Loucy (cell line): ENCODE measurements around the gene CCDC9B.

Experiments used
- H2AFZ ChIP-seq: fragments of 200-600 bp; sonication (generic); 2 replicates; pipeline ENCODE4 v1.6.0; 2016; ENCODE audit warnings: antibody characterized with exemption, mild to moderate bottlenecking, low read length, moderate library complexity
- H3F3A ChIP-seq: fragments of 200-600 bp; 2 replicates; pipeline ENCODE4 v1.6.0; 2016; ENCODE audit warnings: antibody characterized with exemption, low read depth, mild to moderate bottlenecking
- H3K27me3 ChIP-seq: fragments of 200-600 bp; sonication (generic); 2 replicates; pipeline ENCODE4 v1.6.1; 2014; ENCODE audit warnings: low read length, mild to moderate bottlenecking; ENCODE audit not compliant: insufficient read depth, poor library complexity, severe bottlenecking
- H3K36me3 ChIP-seq: fragments of 200-600 bp; sonication (generic); 2 replicates; pipeline ENCODE4 v1.6.1; 2016; ENCODE audit warnings: low read length; ENCODE audit not compliant: insufficient read depth
- H3K4me1 ChIP-seq: fragments of 200-600 bp; sonication (generic); 2 replicates; pipeline ENCODE4 v1.5.1; 2014; ENCODE audit warnings: low read length, mild to moderate bottlenecking; ENCODE audit not compliant: insufficient read depth, poor library complexity, severe bottlenecking
- H3K4me2 ChIP-seq: fragments of 200-600 bp; sonication (generic); 2 replicates; pipeline ENCODE4 v1.6.0; 2014; ENCODE audit warnings: antibody characterized with exemption, low read length, low read depth, mild to moderate bottlenecking; ENCODE audit not compliant: poor library complexity, severe bottlenecking
- H3K4me3 ChIP-seq: fragments of 200-600 bp; sonication (generic); 2 replicates; pipeline ENCODE4 v1.5.1; 2014; ENCODE audit warnings: low read length, mild to moderate bottlenecking, mixed read lengths; ENCODE audit not compliant: poor library complexity, severe bottlenecking
- H3K79me2 ChIP-seq: fragments of 200-600 bp; sonication (generic); 2 replicates; pipeline ENCODE4 v1.6.1; 2014; ENCODE audit warnings: low read length; ENCODE audit not compliant: insufficient read depth
- H3K9ac ChIP-seq: fragments of 200-600 bp; sonication (generic); 2 replicates; pipeline ENCODE4 v1.6.0; 2014; ENCODE audit warnings: mild to moderate bottlenecking, low read depth, low read length, moderate library complexity; ENCODE audit not compliant: poor library complexity, severe bottlenecking
- H3K9me2 ChIP-seq: fragments of 200-600 bp; sonication (generic); replicated peaks from 2 replicates; pipeline ENCODE4 v1.6.1; 2016; ENCODE audit warnings: low read depth, low read length, mixed read lengths
- H3K9me3 ChIP-seq: fragments of 200-600 bp; sonication (generic); 2 replicates; pipeline ENCODE4 v1.6.1; 2014; ENCODE audit warnings: mild to moderate bottlenecking, antibody characterized with exemption, low read length, low read depth; ENCODE audit not compliant: insufficient read depth
- H4K20me1 ChIP-seq: fragments of 200-600 bp; sonication (generic); 2 replicates; pipeline ENCODE4 v1.6.0; 2014; ENCODE audit warnings: antibody characterized with exemption, low read length, mild to moderate bottlenecking; ENCODE audit not compliant: insufficient read depth, poor library complexity, severe bottlenecking
- EZH2phosphoT487 ChIP-seq: fragments of 200-600 bp; IDR thresholded peaks from 2 replicates; pipeline ENCODE4 v1.6.1; 2018; ENCODE audit warnings: antibody characterized with exemption, mild to moderate bottlenecking, moderate library complexity, borderline replicate concordance
- TF ChIP-seq, protein P1 (sequence below): fragments of 200-600 bp; sonication (generic); conservative IDR thresholded peaks from 2 replicates; pipeline ENCODE4 v1.5.1; 2014; ENCODE audit warnings: mild to moderate bottlenecking, antibody characterized with exemption, low read length

CCDC9B gene

DNA sequence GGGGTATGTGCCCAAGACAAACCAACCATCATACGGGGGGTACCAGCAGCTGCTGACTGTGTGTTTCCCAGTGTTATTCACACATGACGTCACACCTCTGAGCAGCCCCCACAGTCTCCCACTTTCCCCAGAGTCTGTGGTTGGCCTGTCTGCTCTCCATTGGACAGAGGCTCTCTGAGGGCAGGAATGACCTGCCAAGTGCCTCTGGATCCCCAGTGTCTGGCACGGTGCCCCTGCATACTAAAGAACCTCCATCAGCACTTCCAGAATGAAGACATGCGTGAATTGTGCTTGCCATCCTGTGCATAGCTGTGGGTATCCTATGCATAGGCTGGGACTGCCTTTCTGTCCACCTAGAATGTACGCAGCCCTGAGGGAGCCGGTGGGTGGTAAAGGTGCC is 3.5 kb upstream of the CCDC9B start:
- H3K36me3 ChIP-seq: no peaks in the 10 kb centered on the region
- no peaks in the 10 kb centered on the region for H3K9me3 ChIP-seq
- H3K4me2 ChIP-seq: no peak overlapping the region
- no peaks in the 10 kb centered on the region for H3K27me3 ChIP-seq
- H3K9ac ChIP-seq: no peak overlapping the region
- H3K4me1 ChIP-seq: no peaks in the 10 kb centered on the region
- no peak overlapping the region for H2AFZ ChIP-seq
- no peak for TF ChIP-seq EZH2phosphoT487
- no peaks in the 10 kb centered on the region for H3K9me2 ChIP-seq
- H3K4me3 ChIP-seq: no peak overlapping the region
- H3K79me2 ChIP-seq: no peaks in the 10 kb centered on the region
- H4K20me1 ChIP-seq: no peaks in the 10 kb centered on the region
- no peaks in the 10 kb centered on the region for H3F3A ChIP-seq

DNA sequence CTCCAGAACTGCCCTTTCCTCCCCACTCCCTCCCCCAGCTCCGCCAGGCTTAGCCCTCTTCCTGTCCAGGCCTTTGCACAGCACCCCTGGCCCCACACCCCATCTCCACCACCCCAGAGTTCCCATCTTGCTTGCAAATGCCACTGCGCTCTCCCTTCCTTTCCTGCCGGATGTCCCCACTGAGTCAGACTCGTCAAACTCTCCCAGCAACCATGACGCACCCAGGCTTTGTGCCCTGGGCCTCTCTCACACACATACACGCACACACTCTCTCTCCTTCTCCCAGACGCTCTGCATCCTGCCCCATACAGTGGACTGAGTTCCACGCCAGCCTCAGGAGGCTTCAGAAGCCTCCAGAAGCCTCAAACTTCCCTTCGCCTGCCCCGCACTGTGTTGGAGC is 2.8 kb upstream of the CCDC9B start:
- Histone ChIP-seq H3K9me3 (no peaks in the 10 kb centered on the region), H3K9ac (no peak overlapping the region), H3K4me1 (no peaks in the 10 kb centered on the region), H3K36me3 (no peaks in the 10 kb centered on the region), H3K4me2 (no peak overlapping the region), H3K4me3 (no peak overlapping the region), H3K27me3 (no peaks in the 10 kb centered on the region), H2AFZ (no peak overlapping the region), H4K20me1 (no peaks in the 10 kb centered on the region), H3K79me2 (no peaks in the 10 kb centered on the region), H3F3A (no peaks in the 10 kb centered on the region), H3K9me2 (no peaks in the 10 kb centered on the region)
- TF ChIP-seq, protein P1, sequence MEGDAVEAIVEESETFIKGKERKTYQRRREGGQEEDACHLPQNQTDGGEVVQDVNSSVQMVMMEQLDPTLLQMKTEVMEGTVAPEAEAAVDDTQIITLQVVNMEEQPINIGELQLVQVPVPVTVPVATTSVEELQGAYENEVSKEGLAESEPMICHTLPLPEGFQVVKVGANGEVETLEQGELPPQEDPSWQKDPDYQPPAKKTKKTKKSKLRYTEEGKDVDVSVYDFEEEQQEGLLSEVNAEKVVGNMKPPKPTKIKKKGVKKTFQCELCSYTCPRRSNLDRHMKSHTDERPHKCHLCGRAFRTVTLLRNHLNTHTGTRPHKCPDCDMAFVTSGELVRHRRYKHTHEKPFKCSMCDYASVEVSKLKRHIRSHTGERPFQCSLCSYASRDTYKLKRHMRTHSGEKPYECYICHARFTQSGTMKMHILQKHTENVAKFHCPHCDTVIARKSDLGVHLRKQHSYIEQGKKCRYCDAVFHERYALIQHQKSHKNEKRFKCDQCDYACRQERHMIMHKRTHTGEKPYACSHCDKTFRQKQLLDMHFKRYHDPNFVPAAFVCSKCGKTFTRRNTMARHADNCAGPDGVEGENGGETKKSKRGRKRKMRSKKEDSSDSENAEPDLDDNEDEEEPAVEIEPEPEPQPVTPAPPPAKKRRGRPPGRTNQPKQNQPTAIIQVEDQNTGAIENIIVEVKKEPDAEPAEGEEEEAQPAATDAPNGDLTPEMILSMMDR: no peak
- no peak for TF ChIP-seq EZH2phosphoT487

GRCh38 chr15:40342416-40343320 is 1.9 kb upstream of the CCDC9B start:
- Histone ChIP-seq H3F3A (no peaks in the 10 kb centered on the region), H2AFZ (no peak overlapping the region), H3K9ac (no peak overlapping the region), H3K9me3 (no peaks in the 10 kb centered on the region), H4K20me1 (no peaks in the 10 kb centered on the region), H3K27me3 (no peaks in the 10 kb centered on the region), H3K4me1 (no peaks in the 10 kb centered on the region), H3K4me2 (no peak overlapping the region), H3K4me3 (no peak overlapping the region), H3K9me2 (no peaks in the 10 kb centered on the region), H3K36me3 (no peaks in the 10 kb centered on the region), H3K79me2 (no peaks in the 10 kb centered on the region)
- TF ChIP-seq, protein P1: no peak
- TF ChIP-seq EZH2phosphoT487: no peak
